ENCODE data around the gene PPARGC1A.

- TF ChIP-seq POLR2AphosphoS5 (IDR thresholded peaks at IDR 0.05; ENCODE audit: low read depth, low read length) (no peak), TAF1 (IDR thresholded peaks at IDR 0.05; ENCODE audit: borderline replicate concordance, low read depth, low read length) (no peak), POLR2A (IDR thresholded peaks at IDR 0.05; ENCODE audit: low read depth, low read length) (no peak)
Measured at GRCh38 chr4:23835774-23836478, 53.9 kb downstream of the PPARGC1A start.
